Epithelial cell of prostate (primary cell): ENCODE results near the gene NME4.

Experiments used
- DNase-seq: peaks from one replicate; pipeline ENCODE4 v3.0.0-alpha.2; 2011; ENCODE audit warnings: low read depth, low spot score
- H3K27ac ChIP-seq: fragments of 450-650 bp; 2 replicates; pipeline ENCODE4 v1.5.1; 2017; ENCODE audit warnings: mild to moderate bottlenecking

Gene NME4

DNA sequence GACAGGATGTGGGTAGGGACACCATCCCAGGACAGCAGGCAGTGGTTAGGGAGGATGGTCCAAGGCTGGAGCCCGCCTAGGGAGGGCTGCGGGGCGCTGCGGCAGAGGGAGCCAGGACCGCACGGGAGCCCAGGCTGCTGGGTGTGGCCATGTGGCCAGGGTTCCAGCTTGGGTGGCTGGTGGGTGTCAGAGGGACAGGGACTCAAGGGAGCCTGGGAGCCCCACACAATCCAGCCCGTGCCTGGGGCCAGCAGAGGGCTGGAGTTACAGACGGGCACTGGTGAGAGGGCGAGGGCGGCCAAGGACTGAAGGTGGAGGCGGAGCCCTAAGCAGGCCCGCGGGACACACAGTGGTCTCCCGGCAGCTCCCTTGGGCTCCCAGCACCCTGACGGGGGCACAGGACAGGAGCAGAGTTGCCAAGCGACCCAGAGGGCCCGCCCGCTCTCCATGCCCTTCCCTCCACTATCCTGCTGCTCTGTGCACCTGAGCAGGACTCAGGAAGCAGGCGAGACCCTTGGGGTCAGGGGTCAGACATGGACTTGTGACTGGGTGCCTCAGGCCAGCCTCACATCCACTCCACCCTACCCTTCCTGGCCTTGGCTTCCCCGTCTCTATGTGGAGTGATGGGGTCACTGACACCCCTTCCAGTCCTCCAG lies 33.8 kb upstream of the NME4 start:
- H3K27ac ChIP-seq, result no peak overlapping the region
- no peak for DNase-seq

- no peak overlapping the region for H3K27ac ChIP-seq
- no peak for DNase-seq
Observed at GRCh38 chr16:363766-364490, 33.1 kb upstream of the NME4 start.

- H3K27ac ChIP-seq, result no peak overlapping the region
- no peak for DNase-seq
Observed at GRCh38 chr16:364595-365491, 32.2 kb upstream of the NME4 start.

DNA sequence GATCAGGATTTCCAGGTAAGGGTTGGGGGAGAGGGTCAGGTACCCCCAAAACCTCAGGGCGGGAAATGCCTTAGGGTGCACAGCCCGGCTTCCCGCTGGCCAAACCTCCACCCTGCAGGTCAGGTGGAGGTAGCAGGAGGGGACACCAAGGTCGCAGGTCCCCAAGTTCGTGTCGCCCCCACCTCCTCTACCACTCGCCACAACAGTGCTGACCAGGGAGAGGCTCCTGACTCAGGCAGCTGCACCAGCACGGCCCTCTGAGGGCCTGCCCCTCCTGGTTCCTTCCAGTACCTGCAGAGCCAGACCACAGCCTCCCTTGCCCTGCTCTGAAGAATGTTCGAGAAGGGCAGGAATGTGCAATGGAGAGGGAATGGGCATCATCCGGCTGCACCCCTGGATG lies 30.5 kb upstream of the NME4 start:
- H3K27ac ChIP-seq, result no peak overlapping the region
- no peak for DNase-seq

- DNase-seq, result no peak
- no peak overlapping the region for H3K27ac ChIP-seq
Observed at GRCh38 chr16:367333-367903, 29.6 kb upstream of the NME4 start.

DNA sequence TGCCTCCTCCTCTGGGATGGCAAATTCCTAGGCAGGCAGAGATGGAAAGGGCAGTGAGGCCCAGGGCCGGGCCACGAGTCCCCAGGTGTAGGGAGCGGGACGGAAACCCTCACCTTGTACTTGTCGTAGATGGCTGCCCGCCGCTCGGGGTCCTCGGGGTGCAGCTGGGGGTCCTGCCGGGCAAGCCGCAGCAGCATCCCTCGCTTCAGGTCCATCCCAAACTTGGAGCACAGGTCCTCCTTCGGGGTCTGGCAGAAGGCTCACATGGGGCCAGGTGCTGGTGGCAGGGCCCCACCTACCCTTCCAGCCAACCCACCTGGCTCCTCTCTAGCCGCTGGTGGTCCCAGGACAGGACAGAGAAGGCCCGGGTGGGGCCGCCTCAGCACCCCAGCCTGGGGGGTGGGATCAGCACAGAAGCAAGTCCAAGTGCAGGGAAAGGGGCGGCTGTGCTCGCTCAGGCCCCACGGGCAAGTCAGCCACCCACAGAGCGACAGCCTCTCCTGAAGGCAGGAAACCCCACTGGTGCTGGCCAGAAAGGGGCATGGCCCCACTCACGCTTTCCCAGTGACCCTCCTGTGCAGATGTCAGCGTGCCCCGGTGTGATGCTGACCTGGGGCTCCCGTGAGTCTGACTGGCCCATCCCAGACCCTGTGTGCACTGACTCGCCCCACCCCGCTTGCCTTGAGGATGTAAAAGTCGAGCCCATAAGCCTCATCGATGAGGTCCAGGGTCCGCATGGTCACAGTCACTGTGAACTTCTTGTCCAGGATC lies 28.4 kb upstream of the NME4 start:
- DNase-seq, result no peak
- no peak overlapping the region for H3K27ac ChIP-seq

DNA sequence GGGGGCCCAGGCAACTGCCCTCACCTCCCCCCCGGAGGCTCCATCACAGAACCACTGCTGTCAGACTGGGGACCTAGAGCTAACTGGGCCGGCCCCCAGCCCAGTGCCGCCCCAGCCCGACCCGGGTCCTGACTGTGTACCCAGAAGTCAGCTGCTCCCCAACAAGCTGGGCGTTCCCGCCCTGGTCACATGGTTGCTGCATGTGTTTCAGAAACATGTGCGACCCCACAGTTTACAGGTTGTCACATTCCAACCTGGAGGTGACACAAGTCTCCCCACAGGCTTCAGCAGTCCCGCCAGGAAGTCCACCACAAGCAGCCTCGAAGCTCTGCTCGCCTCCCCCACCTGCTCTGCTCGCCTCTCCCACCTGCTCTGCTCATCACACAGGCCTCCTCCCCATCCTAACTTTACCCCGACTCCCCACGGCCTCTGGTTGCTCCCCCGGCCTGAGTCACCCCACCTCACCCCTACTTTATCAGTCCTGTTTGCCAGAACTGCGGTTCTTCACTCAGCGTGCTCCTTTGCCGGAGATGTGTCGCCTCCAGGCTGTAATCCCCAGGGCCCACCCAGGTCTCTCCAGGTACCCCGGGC lies 27.6 kb upstream of the NME4 start:
- no peak for DNase-seq
- H3K27ac ChIP-seq, result no peak overlapping the region

- no peak for DNase-seq
- no peak overlapping the region for H3K27ac ChIP-seq
Observed at GRCh38 chr16:369866-370436, 27.0 kb upstream of the NME4 start.

DNA sequence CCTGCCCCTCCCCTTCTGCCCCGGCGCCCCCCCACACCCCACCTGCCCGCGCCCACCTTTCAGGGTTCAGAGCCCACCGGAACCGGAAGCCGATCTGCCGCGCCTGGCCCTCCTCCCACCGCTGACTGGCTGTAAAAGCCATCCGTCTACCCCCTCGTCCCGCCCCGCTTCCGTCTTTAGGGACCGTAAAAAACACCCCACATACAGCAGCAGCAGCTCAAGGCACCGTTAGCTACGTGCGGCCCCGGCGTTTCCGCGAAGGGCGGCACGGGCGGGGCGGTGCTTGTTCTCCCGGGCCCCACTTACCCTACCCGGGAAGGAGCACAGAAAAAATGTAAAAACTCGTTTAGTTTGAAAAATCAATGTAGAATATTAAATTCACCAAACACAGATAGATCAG lies 26.6 kb upstream of the NME4 start, which contains the start of gene MRPL28:
Gene MRPL28, minus strand, starts transcription at position 96 of the 400 bp plus-strand sequence. CDS start 320 bp downstream, outside the sequence.
- peak; percentile 68 for DNase-seq
- H3K27ac ChIP-seq, result peak within 1 kb of the TSS; percentile 40

DNA sequence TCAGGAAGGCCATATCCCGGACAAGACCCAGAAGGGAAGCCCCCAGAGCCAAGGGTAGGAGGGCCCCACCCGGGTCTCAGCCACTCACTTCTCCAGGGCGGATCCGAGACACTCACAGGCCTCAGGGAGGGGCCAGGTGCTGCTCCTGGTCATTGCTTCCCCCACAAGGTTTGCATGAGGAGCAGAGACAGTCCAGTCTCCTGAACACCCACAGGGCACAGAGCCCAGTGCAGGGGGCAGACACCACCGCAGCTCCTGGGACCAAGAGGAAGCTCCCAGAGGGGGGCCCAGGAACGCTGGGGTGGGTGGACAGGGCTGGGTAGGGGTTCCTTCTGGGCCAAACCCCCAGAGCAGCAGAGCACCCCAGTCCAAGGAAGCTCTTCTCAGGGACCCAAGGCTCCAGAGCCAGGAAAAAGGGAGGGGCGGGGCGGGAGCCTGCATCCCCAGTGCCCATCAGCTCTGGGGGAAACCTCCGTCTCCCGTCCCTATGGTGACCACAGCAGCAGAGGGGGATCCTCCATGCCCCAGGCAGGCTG lies 26.0 kb upstream of the NME4 start:
- DNase-seq, result no peak
- H3K27ac ChIP-seq, result peak overlapping the region; percentile 40

DNA sequence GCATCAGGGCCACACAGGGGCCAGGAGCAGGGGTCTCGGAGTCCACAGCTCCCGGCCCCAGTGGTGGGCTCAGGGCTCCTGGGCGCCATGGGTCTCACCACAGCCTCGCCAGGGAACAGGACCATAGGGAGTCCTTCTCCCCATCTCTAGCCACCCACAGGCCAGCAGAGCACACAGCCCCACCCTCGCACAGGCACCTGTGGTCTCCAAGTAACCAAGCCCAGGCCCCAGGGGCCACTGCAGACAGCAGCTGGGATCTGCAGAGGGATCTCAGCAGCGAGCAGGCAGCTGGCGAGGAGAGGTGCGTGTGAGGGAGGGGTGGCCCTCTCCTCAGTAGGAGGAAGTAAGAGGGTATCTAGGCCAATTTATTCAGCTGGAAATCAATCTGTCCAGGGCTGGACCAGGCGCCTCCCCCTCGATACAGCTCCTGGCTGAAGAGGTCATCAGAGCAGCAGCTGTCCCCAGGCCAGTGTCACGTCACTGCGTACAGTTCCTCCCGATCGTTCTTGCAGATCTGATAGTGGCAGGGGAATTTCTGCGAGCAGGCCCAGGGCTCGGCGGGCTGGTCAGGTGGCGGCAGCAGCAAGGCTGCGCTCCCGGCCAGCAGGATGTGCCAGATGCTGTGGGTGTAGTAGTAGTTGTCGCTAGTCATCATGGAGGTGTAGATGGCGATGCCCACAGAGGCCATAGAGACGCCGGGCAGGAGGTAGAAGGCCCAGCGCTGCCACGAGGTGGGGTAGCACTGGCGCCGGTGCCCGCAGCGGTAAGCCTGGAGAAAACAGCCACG lies 25.3 kb upstream of the NME4 start:
- DNase-seq, result no peak
- H3K27ac ChIP-seq, result no peak overlapping the region

DNA sequence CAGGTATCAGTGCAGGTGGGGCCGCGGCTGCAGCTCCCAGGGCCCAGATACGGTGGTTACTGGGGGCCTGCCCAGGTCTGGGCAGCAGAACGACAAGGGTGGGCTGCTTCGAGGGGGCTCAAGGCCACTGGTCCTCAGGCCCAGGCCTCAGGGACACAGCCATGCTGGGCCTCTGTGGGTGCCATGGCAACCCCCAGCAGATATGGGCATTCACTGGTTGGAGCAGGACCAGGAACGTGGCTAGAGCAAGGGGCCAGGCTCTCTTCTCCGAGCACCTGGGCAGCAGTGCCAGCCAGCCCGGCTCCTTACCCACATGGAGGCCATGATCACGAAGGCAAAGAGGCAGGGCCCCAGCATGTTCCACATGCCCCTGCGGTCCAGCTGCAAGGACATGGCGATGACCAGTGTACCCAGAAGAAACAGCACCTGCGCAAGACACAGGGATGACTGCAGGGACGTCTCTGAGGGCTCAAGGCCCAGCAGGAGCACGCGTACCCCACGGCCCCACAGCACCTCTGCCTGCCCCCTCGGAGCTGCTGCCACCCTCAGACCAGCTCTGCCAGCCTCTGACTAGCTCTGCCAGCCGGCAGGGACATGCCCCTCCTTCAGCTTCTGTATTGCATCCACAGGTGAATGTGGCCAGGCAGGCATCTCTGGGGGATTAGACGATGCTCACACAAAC lies 24.6 kb upstream of the NME4 start:
- DNase-seq, result no peak
- no peak overlapping the region for H3K27ac ChIP-seq

DNA sequence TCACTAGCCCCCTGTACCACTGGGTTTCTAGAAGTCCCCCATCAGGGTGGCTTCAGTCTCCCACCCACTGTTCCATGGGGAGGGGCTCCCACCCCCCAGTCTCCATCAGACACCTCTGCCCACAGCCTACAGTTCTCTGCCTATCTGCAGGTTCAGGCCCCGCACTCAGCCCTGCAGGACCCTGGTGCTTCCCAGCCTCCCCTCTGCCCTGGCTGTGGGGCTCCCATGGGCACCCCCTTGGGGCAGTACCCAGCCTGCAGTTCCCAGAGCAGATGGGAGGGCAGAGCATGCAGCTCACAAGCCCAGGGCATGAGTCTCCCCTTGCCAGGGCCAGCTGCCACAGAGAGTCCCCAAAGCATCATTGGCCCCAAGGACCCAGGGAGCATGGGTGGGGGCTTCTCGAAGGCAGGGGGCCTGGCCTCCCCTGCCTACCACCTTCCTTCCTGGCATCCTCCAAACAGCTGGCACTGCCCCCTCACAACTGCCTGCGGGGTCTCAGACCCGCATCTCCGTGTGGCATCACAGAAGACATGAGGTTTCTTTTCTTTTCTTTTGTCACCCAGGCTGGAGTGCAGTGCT lies 23.9 kb upstream of the NME4 start:
- DNase-seq, result no peak

GRCh38 chr16:373848-374615 lies 23.0 kb upstream of the NME4 start:
- DNase-seq, result no peak
- no peak overlapping the region for H3K27ac ChIP-seq

More for the DNA sequence above, 23.9 kb upstream of the NME4 start:
- no peak overlapping the region for H3K27ac ChIP-seq

GRCh38 chr16:374616-374926 lies 22.4 kb upstream of the NME4 start:
- H3K27ac ChIP-seq, result no peak overlapping the region
- DNase-seq, result no peak

- H3K27ac ChIP-seq, result no peak overlapping the region
- no peak for DNase-seq
Observed at GRCh38 chr16:375212-375611, 21.8 kb upstream of the NME4 start.
